Measurements from ENCODE around the gene ALOXE3. TPM values are rescaled to one million over a fixed set of nuclear protein-coding genes. Genes with fewer than 3 reads are reported as not detected.

ALOXE3 gene
- total RNA-seq, 2 donors from 2014 or later = not detected

GRCh38 chr17:8105957-8106398, 12.3 kb downstream of the ALOXE3 start:
- H3K27me3 ChIP-seq (replicated peaks; ENCODE audit: insufficient read depth) = no peaks in the 10 kb centered on the region

GRCh38 chr17:8104911-8105310, 13.4 kb downstream of the ALOXE3 start:
- TF ChIP-seq, protein P1, sequence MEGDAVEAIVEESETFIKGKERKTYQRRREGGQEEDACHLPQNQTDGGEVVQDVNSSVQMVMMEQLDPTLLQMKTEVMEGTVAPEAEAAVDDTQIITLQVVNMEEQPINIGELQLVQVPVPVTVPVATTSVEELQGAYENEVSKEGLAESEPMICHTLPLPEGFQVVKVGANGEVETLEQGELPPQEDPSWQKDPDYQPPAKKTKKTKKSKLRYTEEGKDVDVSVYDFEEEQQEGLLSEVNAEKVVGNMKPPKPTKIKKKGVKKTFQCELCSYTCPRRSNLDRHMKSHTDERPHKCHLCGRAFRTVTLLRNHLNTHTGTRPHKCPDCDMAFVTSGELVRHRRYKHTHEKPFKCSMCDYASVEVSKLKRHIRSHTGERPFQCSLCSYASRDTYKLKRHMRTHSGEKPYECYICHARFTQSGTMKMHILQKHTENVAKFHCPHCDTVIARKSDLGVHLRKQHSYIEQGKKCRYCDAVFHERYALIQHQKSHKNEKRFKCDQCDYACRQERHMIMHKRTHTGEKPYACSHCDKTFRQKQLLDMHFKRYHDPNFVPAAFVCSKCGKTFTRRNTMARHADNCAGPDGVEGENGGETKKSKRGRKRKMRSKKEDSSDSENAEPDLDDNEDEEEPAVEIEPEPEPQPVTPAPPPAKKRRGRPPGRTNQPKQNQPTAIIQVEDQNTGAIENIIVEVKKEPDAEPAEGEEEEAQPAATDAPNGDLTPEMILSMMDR (IDR thresholded peaks at IDR 0.05) = no peak
- no peaks in the 10 kb centered on the region for H3K27me3 ChIP-seq (replicated peaks; ENCODE audit: insufficient read depth)
- ATAC-seq (ENCODE audit: insufficient number of reproducible peaks, low FRiP score, low read depth) (no peak), DNase-seq (ENCODE audit: low spot score) (no peak)
- H3K4me1 ChIP-seq (ENCODE audit: control insufficient read depth in 1 of 2, low read depth in 2 of 2) = peaks cover 0 to 2% of the 10 kb centered on the region in 2 donors
- no peaks in the 10 kb centered on the region for H3K9me3 ChIP-seq
- no peak overlapping the region for H3K27ac ChIP-seq
- H3K4me3 ChIP-seq = no peak overlapping the region
- H3K36me3 ChIP-seq = no peaks in the 10 kb centered on the region

More at GRCh38 chr17:8105957-8106398, 12.3 kb downstream of the ALOXE3 start:
- Histone ChIP-seq H3K36me3 (no peaks in the 10 kb centered on the region), H3K4me3 (no peak overlapping the region), H3K4me1 (ENCODE audit: control insufficient read depth in 1 of 2, low read depth in 2 of 2) (peaks cover 0 to 7% of the 10 kb centered on the region in 2 donors), H3K27ac (no peak overlapping the region), H3K9me3 (no peaks in the 10 kb centered on the region)
- TF ChIP-seq, protein P1 (IDR thresholded peaks at IDR 0.05) = no peak
- ATAC-seq (ENCODE audit: insufficient number of reproducible peaks, low FRiP score, low read depth) (no peak), DNase-seq (ENCODE audit: low spot score) (no peak)

GRCh38 chr17:8103549-8103948, 14.8 kb downstream of the ALOXE3 start:
- TF ChIP-seq, protein P1 (IDR thresholded peaks at IDR 0.05) = no peak
- H3K27me3 ChIP-seq (replicated peaks; ENCODE audit: insufficient read depth) = no peaks in the 10 kb centered on the region
- no peak overlapping the region for H3K27ac ChIP-seq
- no peaks in the 10 kb centered on the region for H3K9me3 ChIP-seq
- DNase-seq (ENCODE audit: low spot score) = no peak
- H3K4me1 ChIP-seq (ENCODE audit: control insufficient read depth in 1 of 2, low read depth in 2 of 2) = no peaks in the 10 kb centered on the region
- no peak overlapping the region for H3K4me3 ChIP-seq
- no peaks in the 10 kb centered on the region for H3K36me3 ChIP-seq
- no peak for ATAC-seq (ENCODE audit: insufficient number of reproducible peaks, low FRiP score, low read depth)

DNA sequence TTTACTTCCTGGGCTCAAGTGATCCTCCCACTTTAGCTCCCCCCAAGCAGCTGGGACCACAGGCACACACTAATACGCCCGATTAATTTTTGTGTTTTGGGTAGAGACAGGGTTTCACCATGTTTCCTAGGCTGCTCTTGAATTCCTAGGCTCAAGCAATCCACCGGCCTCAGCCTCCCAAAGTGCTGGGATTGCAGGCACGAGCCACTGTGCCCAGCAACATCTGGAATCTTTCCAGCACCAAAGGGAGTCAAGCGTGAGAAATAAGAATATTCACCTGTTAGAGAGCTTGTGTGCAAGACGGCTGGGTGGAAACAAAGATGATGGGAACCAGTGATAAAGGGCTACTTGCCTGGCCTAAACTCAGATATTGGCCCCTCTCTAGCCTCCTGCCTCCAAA, 16.6 kb downstream of the ALOXE3 start:
- ATAC-seq (ENCODE audit: insufficient number of reproducible peaks, low FRiP score, low read depth) (no peak), DNase-seq (ENCODE audit: low spot score) (no peak)
- no peaks in the 10 kb centered on the region for H3K36me3 ChIP-seq
- no peak overlapping the region for H3K4me3 ChIP-seq
- no peak overlapping the region for H3K27ac ChIP-seq
- H3K4me1 ChIP-seq (ENCODE audit: control insufficient read depth in 1 of 2, low read depth in 2 of 2) = no peaks in the 10 kb centered on the region
- TF ChIP-seq, protein P1 (IDR thresholded peaks at IDR 0.05) = no peak
- H3K9me3 ChIP-seq = no peaks in the 10 kb centered on the region
- no peaks in the 10 kb centered on the region for H3K27me3 ChIP-seq (replicated peaks; ENCODE audit: insufficient read depth)

DNA sequence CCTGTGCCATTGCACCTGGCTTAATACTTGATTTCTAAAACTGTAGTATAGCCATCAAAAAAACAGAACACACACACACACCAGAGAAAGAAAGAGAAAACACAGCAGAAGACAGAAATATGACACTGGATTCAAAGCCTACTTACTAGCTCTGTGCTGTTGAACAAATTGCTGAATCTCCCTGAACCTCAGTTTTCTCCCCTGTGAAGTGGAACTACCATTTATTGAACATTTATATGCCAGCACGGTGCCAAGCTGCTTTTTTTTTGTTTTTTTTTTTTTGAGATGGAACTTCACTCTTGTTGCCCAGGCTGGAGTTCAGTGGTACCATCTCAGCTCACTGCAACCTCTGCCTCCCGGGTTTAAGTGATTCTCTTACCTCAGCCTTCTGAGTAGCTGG, 17.6 kb downstream of the ALOXE3 start:
- H3K4me1 ChIP-seq (ENCODE audit: control insufficient read depth in 1 of 2, low read depth in 2 of 2) = no peaks in the 10 kb centered on the region
- no peak overlapping the region for H3K4me3 ChIP-seq
- H3K9me3 ChIP-seq = no peaks in the 10 kb centered on the region
- H3K27ac ChIP-seq = no peak overlapping the region
- ATAC-seq (ENCODE audit: insufficient number of reproducible peaks, low FRiP score, low read depth) (no peak), DNase-seq (ENCODE audit: low spot score) (no peak)
- H3K27me3 ChIP-seq (replicated peaks; ENCODE audit: insufficient read depth) = no peaks in the 10 kb centered on the region
- H3K36me3 ChIP-seq = no peaks in the 10 kb centered on the region
- TF ChIP-seq, protein P1 (IDR thresholded peaks at IDR 0.05) = no peak
